ENCODE measurements around the gene DENND2D. TPM values are rescaled to one million over a fixed set of nuclear protein-coding genes. Genes with fewer than 3 reads are reported as not detected.

DENND2D gene
- total RNA-seq, 1 donor from 2014 or later, result 3.6 TPM

DNA sequence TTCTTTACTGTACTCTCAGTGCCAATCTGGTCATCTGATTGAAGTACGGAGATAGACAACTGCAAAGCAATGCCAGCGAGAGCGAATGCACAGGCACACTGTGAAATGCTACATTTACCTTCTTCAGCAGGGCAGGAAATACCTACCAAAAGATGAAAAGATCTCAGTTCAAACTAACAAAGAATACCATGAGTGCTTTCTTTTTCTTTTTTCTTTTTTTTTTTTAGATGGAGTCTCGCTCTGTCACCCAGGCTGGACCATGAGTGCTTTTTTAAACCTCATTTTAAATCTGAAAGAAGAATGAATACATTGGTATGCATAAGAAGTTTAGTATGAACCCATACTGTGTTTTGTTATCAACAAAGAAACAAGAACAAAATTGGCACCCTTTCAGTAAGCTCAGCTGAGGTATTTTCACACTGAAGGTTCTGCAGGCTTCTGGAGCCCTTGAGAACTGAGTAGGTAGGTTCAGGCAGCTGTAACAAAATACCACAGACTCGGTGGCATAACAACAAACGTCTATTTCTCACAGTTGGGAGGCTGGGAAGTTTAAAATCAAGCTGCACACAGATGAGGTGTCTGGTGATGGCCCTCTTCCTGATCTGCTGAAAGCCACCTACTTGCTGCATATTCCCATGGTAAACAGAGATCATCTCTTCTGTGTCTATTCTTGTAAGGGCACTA, 25.4 kb upstream of the DENND2D start:
- Mint-ChIP-seq H3K4me1 (ENCODE audit: unreplicated experiment) (peaks cover 25% of the 10 kb centered on the region), H3K27me3 (ENCODE audit: unreplicated experiment) (peaks cover 4% of the 10 kb centered on the region), H3K4me3 (ENCODE audit: unreplicated experiment) (no peak overlapping the region), H3K9me3 (ENCODE audit: unreplicated experiment) (no peaks in the 10 kb centered on the region), H3K36me3 (ENCODE audit: low read depth, unreplicated experiment) (no peaks in the 10 kb centered on the region), H3K27ac (ENCODE audit: unreplicated experiment) (no peak overlapping the region)
- no peak for DNase-seq (ENCODE audit: low spot score)
- TF ChIP-seq, protein P1, sequence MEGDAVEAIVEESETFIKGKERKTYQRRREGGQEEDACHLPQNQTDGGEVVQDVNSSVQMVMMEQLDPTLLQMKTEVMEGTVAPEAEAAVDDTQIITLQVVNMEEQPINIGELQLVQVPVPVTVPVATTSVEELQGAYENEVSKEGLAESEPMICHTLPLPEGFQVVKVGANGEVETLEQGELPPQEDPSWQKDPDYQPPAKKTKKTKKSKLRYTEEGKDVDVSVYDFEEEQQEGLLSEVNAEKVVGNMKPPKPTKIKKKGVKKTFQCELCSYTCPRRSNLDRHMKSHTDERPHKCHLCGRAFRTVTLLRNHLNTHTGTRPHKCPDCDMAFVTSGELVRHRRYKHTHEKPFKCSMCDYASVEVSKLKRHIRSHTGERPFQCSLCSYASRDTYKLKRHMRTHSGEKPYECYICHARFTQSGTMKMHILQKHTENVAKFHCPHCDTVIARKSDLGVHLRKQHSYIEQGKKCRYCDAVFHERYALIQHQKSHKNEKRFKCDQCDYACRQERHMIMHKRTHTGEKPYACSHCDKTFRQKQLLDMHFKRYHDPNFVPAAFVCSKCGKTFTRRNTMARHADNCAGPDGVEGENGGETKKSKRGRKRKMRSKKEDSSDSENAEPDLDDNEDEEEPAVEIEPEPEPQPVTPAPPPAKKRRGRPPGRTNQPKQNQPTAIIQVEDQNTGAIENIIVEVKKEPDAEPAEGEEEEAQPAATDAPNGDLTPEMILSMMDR (IDR thresholded peaks at IDR 0.05; ENCODE audit: unreplicated experiment), result no peak

DNA sequence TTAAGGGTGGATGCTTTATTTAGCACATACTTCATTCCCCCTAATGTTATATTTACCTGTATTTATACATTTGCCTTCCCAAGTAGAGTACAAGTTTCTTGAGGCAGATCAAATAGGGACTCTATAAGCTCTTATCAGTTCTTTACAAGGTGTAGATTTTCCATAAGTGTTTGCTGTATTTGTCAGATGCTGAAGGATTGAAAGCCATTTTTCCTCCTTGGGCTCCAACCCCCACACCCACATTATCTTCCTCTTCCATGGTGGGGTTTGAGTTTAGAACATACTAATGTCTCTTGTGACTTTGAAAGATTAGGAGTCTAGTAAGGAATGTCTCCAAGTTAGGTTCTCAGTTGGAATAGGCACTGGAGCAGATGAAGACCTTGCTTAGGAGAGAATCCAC, 24.6 kb upstream of the DENND2D start:
- no peaks in the 10 kb centered on the region for H3K36me3 Mint-ChIP-seq (ENCODE audit: low read depth, unreplicated experiment)
- no peaks in the 10 kb centered on the region for H3K9me3 Mint-ChIP-seq (ENCODE audit: unreplicated experiment)
- DNase-seq (ENCODE audit: low spot score), result no peak
- TF ChIP-seq, protein P1 (IDR thresholded peaks at IDR 0.05; ENCODE audit: unreplicated experiment), result no peak
- peaks cover 4% of the 10 kb centered on the region for H3K27me3 Mint-ChIP-seq (ENCODE audit: unreplicated experiment)
- H3K4me1 Mint-ChIP-seq (ENCODE audit: unreplicated experiment), result peaks cover 32% of the 10 kb centered on the region
- H3K27ac Mint-ChIP-seq (ENCODE audit: unreplicated experiment), result no peak overlapping the region
- H3K4me3 Mint-ChIP-seq (ENCODE audit: unreplicated experiment), result no peak overlapping the region

- Mint-ChIP-seq H3K4me1 (ENCODE audit: unreplicated experiment) (peaks cover 41% of the 10 kb centered on the region), H3K27me3 (ENCODE audit: unreplicated experiment) (peaks cover 4% of the 10 kb centered on the region), H3K27ac (ENCODE audit: unreplicated experiment) (no peak overlapping the region), H3K9me3 (ENCODE audit: unreplicated experiment) (no peaks in the 10 kb centered on the region), H3K36me3 (ENCODE audit: low read depth, unreplicated experiment) (no peaks in the 10 kb centered on the region), H3K4me3 (ENCODE audit: unreplicated experiment) (no peak overlapping the region)
- DNase-seq (ENCODE audit: low spot score), result no peak
- TF ChIP-seq, protein P1 (IDR thresholded peaks at IDR 0.05; ENCODE audit: unreplicated experiment), result peak; percentile 18
These were observed 22.8 kb upstream of the DENND2D start for GRCh38 chr1:111223126-111223685.

DNA sequence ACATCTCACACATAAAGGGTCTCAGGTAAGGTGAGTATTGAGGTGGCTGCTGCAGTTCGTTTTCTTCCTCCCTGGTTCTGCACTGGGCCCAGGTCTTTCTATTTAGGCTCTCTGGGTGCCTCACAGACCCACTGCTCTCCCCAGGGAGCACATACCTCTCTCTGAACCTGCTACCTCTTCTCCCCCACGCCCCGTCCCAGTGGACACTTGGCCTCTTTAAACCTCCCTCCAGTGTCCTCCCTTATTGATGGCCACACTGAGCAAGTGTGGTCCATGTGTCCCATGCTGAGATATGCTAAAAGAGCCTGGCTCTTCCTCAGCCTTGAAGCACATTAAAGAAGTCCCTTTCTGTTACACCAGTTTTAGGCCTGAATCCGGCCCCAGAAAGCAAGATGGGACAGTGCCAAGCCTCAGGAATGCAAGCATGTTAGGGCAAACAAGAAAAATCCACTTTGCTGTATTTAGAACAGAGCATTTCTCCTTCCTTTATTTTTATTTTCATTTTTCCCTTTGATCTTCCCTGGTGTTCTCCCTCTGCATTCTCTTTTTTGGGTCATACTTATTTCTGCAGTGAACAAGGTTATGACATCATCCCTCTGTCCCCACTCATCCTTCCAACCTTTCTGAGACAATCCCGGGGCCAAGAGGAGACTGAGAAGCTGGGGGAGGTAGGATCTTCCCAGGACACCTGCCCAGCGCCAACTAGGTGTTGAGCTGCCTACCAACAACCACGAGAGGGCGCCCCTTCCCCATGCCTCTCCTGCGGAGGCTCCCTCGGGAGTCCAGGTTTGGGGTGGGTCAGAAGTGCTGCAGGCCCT, 22.1 kb upstream of the DENND2D start:
- Mint-ChIP-seq H3K27ac (ENCODE audit: unreplicated experiment) (peak overlapping the region; percentile 84), H3K4me3 (ENCODE audit: unreplicated experiment) (no peak overlapping the region)

More for the DNA sequence above, 22.1 kb upstream of the DENND2D start:
- peaks cover 47% of the 10 kb centered on the region for H3K4me1 Mint-ChIP-seq (ENCODE audit: unreplicated experiment)
- DNase-seq (ENCODE audit: low spot score), result peak; percentile 85
- H3K36me3 Mint-ChIP-seq (ENCODE audit: low read depth, unreplicated experiment), result no peaks in the 10 kb centered on the region
- TF ChIP-seq, protein P1 (IDR thresholded peaks at IDR 0.05; ENCODE audit: unreplicated experiment), result peak; percentile 87
- no peaks in the 10 kb centered on the region for H3K9me3 Mint-ChIP-seq (ENCODE audit: unreplicated experiment)
- peaks cover 4% of the 10 kb centered on the region for H3K27me3 Mint-ChIP-seq (ENCODE audit: unreplicated experiment)
